ENCODE data around the gene AURKB. TPM values are rescaled to one million over a fixed set of nuclear protein-coding genes. Genes with fewer than 3 reads are reported as not detected.
A peak's percentile ranks its signal among the peaks of the same experiment; 100 is the strongest.

The AURKB gene
- total and polyA plus RNA-seq, 2 of the 13 experiments (the other 11 are each of a cell fraction or from before 2014, with no cell fraction given): 29.5 to 75.3 TPM

- TF ChIP-seq TRAFD1 (CRISPR knock-in tag; IDR thresholded peaks at IDR 0.05; ENCODE audit: borderline replicate concordance): no peak
- TF ChIP-seq HMG20B (CRISPR knock-in tag; conservative IDR thresholded peaks at IDR 0.05): no peak
- peak; percentile 50; the same call in 1 of the 2 replicates for TF ChIP-seq ARID4A (CRISPR knock-in tag; IDR thresholded peaks at IDR 0.05; ENCODE audit: borderline replicate concordance)
- TF ChIP-seq ZNF354B (CRISPR knock-in tag; IDR thresholded peaks at IDR 0.05): no peak; the same call in 1 of the 2 replicates
- TF ChIP-seq, protein P1, sequence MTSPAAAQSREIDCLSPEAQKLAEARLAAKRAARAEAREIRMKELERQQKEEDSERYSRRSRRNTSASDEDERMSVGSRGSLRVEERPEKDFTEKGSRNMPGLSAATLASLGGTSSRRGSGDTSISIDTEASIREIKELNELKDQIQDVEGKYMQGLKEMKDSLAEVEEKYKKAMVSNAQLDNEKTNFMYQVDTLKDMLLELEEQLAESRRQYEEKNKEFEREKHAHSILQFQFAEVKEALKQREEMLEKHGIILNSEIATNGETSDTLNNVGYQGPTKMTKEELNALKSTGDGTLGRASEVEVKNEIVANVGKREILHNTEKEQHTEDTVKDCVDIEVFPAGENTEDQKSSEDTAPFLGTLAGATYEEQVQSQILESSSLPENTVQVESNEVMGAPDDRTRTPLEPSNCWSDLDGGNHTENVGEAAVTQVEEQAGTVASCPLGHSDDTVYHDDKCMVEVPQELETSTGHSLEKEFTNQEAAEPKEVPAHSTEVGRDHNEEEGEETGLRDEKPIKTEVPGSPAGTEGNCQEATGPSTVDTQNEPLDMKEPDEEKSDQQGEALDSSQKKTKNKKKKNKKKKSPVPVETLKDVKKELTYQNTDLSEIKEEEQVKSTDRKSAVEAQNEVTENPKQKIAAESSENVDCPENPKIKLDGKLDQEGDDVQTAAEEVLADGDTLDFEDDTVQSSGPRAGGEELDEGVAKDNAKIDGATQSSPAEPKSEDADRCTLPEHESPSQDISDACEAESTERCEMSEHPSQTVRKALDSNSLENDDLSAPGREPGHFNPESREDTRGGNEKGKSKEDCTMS (CRISPR knock-in tag; conservative IDR thresholded peaks at IDR 0.05): no peak
- TF ChIP-seq KDM6A (CRISPR knock-in tag; IDR thresholded peaks at IDR 0.05; ENCODE audit: low read depth): no peak
- peak; percentile 21; the same call in 1 of the 2 replicates for TF ChIP-seq STAG1 (CRISPR knock-in tag; IDR thresholded peaks at IDR 0.05)
- TF ChIP-seq MED8 (CRISPR knock-in tag; IDR thresholded peaks at IDR 0.05; ENCODE audit: insufficient replicate concordance): peak; percentile 34
- TF ChIP-seq ZNF557 (CRISPR knock-in tag; IDR thresholded peaks at IDR 0.05): peak; percentile 81; the same call in 1 of the 2 replicates
- no peak for TF ChIP-seq CEBPB (IDR thresholded peaks at IDR 0.05; ENCODE audit: borderline replicate concordance, low read depth, low read length)
- TF ChIP-seq RNF2 (conservative IDR thresholded peaks at IDR 0.05; ENCODE audit: low read depth): no peak
- TF ChIP-seq ZNF224 (CRISPR knock-in tag; IDR thresholded peaks at IDR 0.05): peak; percentile 8; the same call in 1 of the 2 replicates
- no peak for TF ChIP-seq NR2F2 (IDR thresholded peaks at IDR 0.05; ENCODE audit: borderline replicate concordance, low read depth)
- TF ChIP-seq RAD21 (CRISPR knock-in tag; IDR thresholded peaks at IDR 0.05): no peak
- TF ChIP-seq TRIM24 (CRISPR knock-in tag; IDR thresholded peaks at IDR 0.05): no peak
- no peak; the same call in 1 of the 2 replicates for TF ChIP-seq PRMT3 (CRISPR knock-in tag; IDR thresholded peaks at IDR 0.05; ENCODE audit: borderline replicate concordance, low read depth)
- TF ChIP-seq ZNF570 (CRISPR knock-in tag; IDR thresholded peaks at IDR 0.05; ENCODE audit: borderline replicate concordance): no peak
Observed at GRCh38 chr17:8186787-8187516, 23.4 kb downstream of the AURKB start (continued).

Measured in HepG2 (cell line).